ENCODE results near the gene MAP4K2. TPM values are rescaled to one million over a fixed set of nuclear protein-coding genes. Genes with fewer than 3 reads are reported as not detected.

MAP4K2 gene
- total and polyA plus RNA-seq, 9 of the 15 experiments (the other 6 are each of a cell fraction or from before 2014, with no cell fraction given): 0.13 to 14.5 (median 7.3) TPM

DNA sequence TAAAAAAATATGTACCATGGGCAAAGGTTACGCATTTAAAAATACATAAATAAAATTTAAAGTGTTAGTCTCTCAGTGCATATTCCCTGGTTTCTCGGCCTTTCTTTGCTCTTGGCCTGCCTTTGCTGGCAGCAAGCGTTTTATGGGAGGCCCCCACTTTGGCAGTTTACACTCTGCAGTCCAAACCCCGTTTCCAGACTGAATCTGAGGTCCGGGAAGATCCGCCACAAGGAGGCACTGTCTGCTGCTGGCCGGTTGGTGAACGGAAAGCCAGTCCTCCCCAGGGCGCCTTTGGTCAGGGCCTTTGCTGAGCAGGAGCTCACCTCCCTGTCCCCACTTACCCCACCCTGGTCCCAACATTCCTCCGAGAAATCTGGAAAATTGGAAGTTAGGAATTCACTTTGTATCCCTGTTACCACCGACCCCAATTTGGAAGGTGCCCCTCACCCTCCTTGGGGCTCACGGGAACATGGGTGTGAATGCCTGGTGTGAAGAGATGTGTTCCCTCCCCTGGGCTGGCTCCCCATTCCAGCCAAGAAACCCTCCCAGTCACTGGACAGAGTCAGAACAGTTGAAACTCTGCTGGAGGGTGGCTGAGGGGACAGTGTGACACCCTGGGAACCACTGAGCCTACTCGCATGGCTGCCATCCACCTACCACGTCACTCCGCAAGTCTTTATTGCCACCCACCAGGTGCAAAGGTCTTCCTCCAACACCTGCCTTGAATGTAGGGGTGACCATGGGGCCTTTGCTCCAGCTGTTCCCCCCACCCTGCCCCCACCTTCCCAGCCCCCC, 15.3 kb downstream of the MAP4K2 start (continued):
- TF ChIP-seq, protein P1, sequence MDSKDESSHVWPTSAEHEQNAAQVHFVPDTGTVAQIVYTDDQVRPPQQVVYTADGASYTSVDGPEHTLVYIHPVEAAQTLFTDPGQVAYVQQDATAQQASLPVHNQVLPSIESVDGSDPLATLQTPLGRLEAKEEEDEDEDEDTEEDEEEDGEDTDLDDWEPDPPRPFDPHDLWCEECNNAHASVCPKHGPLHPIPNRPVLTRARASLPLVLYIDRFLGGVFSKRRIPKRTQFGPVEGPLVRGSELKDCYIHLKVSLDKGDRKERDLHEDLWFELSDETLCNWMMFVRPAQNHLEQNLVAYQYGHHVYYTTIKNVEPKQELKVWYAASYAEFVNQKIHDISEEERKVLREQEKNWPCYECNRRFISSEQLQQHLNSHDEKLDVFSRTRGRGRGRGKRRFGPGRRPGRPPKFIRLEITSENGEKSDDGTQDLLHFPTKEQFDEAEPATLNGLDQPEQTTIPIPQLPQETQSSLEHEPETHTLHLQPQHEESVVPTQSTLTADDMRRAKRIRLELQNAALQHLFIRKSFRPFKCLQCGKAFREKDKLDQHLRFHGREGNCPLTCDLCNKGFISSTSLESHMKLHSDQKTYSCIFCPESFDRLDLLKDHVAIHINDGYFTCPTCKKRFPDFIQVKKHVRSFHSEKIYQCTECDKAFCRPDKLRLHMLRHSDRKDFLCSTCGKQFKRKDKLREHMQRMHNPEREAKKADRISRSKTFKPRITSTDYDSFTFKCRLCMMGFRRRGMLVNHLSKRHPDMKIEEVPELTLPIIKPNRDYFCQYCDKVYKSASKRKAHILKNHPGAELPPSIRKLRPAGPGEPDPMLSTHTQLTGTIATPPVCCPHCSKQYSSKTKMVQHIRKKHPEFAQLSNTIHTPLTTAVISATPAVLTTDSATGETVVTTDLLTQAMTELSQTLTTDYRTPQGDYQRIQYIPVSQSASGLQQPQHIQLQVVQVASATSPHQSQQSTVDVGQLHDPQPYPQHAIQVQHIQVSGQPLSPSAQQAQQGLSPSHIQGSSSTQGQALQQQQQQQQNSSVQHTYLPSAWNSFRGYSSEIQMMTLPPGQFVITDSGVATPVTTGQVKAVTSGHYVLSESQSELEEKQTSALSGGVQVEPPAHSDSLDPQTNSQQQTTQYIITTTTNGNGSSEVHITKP (IDR thresholded peaks at IDR 0.05; ENCODE audit: partially characterized antibody): peak; percentile 30
- TF ChIP-seq FOXA3 (CRISPR knock-in tag; conservative IDR thresholded peaks at IDR 0.05 in 1 of 2, IDR thresholded peaks at IDR 0.05 in 1 of 2): 0 out of 4 replicates have a peak, but pooled peaks of 1 of the 2 experiments have one; percentile 26
- TF ChIP-seq, protein P2, sequence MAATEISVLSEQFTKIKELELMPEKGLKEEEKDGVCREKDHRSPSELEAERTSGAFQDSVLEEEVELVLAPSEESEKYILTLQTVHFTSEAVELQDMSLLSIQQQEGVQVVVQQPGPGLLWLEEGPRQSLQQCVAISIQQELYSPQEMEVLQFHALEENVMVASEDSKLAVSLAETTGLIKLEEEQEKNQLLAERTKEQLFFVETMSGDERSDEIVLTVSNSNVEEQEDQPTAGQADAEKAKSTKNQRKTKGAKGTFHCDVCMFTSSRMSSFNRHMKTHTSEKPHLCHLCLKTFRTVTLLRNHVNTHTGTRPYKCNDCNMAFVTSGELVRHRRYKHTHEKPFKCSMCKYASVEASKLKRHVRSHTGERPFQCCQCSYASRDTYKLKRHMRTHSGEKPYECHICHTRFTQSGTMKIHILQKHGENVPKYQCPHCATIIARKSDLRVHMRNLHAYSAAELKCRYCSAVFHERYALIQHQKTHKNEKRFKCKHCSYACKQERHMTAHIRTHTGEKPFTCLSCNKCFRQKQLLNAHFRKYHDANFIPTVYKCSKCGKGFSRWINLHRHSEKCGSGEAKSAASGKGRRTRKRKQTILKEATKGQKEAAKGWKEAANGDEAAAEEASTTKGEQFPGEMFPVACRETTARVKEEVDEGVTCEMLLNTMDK (IDR thresholded peaks at IDR 0.05; ENCODE audit: borderline replicate concordance, insufficient read depth, low read depth, low read length, poor library complexity, severe bottlenecking): peak; percentile 70
- TF ChIP-seq, protein P3, sequence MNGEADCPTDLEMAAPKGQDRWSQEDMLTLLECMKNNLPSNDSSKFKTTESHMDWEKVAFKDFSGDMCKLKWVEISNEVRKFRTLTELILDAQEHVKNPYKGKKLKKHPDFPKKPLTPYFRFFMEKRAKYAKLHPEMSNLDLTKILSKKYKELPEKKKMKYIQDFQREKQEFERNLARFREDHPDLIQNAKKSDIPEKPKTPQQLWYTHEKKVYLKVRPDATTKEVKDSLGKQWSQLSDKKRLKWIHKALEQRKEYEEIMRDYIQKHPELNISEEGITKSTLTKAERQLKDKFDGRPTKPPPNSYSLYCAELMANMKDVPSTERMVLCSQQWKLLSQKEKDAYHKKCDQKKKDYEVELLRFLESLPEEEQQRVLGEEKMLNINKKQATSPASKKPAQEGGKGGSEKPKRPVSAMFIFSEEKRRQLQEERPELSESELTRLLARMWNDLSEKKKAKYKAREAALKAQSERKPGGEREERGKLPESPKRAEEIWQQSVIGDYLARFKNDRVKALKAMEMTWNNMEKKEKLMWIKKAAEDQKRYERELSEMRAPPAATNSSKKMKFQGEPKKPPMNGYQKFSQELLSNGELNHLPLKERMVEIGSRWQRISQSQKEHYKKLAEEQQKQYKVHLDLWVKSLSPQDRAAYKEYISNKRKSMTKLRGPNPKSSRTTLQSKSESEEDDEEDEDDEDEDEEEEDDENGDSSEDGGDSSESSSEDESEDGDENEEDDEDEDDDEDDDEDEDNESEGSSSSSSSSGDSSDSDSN (IDR thresholded peaks at IDR 0.05; ENCODE audit: borderline replicate concordance in 1 of 2, low read depth in 2 of 2, low read length in 2 of 2): no peak
- peak; percentile 55; the same call in 1 of the 2 replicates for TF ChIP-seq STAG1 (CRISPR knock-in tag; IDR thresholded peaks at IDR 0.05; ENCODE audit: borderline replicate concordance)
- peak in 1 of 2 experiments; percentile 69; a peak in 2 of 4 replicates for TF ChIP-seq SRF (CRISPR knock-in tag; IDR thresholded peaks at IDR 0.05)
- no peak for TF ChIP-seq EHMT2 (IDR thresholded peaks at IDR 0.05)
- TF ChIP-seq ZNF75A (CRISPR knock-in tag; IDR thresholded peaks at IDR 0.05): no peak
- TF ChIP-seq, protein P4, sequence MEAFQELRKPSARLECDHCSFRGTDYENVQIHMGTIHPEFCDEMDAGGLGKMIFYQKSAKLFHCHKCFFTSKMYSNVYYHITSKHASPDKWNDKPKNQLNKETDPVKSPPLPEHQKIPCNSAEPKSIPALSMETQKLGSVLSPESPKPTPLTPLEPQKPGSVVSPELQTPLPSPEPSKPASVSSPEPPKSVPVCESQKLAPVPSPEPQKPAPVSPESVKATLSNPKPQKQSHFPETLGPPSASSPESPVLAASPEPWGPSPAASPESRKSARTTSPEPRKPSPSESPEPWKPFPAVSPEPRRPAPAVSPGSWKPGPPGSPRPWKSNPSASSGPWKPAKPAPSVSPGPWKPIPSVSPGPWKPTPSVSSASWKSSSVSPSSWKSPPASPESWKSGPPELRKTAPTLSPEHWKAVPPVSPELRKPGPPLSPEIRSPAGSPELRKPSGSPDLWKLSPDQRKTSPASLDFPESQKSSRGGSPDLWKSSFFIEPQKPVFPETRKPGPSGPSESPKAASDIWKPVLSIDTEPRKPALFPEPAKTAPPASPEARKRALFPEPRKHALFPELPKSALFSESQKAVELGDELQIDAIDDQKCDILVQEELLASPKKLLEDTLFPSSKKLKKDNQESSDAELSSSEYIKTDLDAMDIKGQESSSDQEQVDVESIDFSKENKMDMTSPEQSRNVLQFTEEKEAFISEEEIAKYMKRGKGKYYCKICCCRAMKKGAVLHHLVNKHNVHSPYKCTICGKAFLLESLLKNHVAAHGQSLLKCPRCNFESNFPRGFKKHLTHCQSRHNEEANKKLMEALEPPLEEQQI (IDR thresholded peaks at IDR 0.05): no peak
- TF ChIP-seq SIN3A (IDR thresholded peaks at IDR 0.05; ENCODE audit: borderline replicate concordance in 2 of 2, control insufficient read depth in 1 of 2, low read depth in 2 of 2, low read length in 2 of 2): no peak
- no peak for TF ChIP-seq CCAR2 (IDR thresholded peaks at IDR 0.05; ENCODE audit: low read depth, low read length)
- 0 out of 2 replicates have a peak, but pooled peaks have one; percentile 25 for TF ChIP-seq ZKSCAN1 (IDR thresholded peaks at IDR 0.05; ENCODE audit: low read depth, low read length)
- TF ChIP-seq ILK (tag; IDR thresholded peaks at IDR 0.05; ENCODE audit: borderline replicate concordance, low read depth): no peak

All from K562 (cell line).